ENCODE measurements around the gene TOLLIP.
"Not testable (repeated sequence)": the region's sequence is repeated elsewhere in the genome, so short reads cannot be mapped to it uniquely, and the experiment has no call there.

The TOLLIP gene

DNA sequence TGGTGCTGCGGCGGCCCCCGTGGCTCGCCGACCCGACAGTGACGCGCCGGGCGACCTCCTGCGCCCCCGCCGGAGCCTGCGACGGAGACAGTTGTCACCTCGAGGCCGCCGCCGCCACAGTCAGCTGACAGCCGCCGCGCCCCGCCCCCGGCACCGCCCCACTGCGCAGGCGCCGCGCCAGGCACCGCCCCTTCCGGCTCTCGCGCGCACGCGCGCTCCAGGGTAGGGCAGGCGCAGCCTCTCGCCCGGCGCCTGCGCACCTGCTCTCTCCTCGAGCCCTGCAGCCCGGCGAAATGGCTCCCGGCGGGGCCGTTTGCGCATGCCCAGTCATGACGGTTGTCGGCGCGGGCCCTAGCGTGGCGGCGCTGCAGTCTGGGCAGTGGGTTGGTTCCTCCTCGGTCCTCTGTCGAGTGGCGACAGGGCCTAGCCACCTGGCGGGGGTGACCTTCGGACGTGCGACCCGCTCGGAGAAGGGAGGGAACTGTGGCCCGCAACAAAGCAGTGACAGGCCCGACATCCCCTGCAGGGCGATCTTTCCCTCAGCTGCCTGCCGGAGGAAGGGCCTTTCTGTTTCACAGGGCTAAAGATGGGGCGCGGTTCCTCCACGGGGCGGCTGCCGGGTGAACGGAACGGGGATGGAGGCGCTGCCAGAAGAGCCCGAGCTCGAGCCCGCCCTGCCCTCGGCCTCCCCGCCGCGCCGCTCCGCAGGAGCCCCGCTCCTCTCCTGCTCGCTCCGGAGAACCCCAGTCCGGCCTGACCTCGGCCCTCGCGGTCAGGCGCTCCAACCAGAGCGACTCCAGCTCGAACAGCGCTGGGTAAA lies at the start of gene TOLLIP:
TOLLIP (minus strand) TSS at position 135 of the 820 bp plus-strand sequence; CDS start at position 1, 134 bp downstream.
- peak; percentile 73 to 97 for DNase-seq

DNA sequence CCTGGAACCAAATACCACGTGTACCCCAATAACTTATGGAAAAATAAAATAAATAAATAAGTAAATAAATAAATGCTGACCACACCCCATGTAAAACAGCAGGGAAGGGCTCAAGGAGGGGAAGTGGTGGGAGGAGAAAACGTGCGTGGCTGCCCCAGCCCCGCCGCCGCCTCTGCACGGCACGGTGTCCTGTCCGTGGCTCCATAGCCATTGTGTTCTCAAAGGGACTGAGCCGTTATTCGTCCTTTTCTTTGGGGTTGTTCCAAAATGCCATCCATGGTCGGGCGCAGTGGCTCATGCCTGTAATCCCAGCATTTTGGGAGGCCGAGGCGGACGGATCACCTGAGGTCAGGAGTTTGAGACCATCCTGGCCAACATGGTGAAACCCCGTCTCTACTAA lies 49.5 kb upstream of the TOLLIP start:
- DNase-seq, result not testable (repeated sequence)

DNA sequence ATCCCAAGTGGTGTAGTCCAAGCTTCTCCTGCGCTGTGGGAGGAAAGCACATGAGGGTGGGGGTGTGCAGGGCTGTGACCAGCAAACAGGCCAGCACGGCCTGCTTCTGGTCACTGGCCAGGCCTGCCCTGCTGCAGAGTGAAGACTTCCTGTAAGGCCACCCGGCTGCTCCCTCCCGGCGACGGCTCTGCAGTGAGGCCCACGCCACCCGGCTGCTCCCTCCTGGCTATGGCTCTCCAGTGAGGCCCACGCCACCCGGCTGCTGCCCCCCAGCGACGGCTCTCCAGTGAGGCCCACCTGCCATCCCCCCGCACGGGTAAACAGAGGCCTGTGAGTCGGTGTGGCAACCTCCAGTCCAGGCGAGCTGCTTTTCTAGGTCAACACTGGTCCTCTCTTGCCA lies 48.9 kb upstream of the TOLLIP start:
- no peak for DNase-seq

DNA sequence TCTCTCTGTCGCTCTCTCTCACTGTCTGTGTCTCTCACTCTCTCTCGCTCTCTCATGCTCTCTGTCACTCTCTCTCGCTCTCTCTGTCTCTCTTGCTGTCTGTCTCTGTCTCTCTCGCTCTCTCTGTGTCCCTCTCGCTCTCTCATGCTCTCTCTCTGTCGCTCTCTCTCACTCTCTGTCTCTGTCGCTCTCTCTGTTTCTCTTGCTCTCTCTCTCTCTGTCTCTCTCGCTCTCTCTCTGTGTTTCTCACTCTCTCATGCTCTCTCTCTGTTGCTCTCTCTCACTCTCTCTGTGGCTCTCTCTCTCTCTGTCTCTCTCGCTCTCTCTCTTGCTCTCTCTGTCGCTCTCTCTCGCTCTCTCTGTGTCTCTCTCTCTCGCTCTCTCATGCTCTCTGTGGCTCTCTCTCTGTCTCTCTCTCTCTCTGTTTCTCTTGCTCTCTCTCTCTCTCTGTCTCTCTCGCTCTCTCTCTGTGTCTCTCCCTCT lies 47.1 kb upstream of the TOLLIP start:
- DNase-seq, result no peak

DNA sequence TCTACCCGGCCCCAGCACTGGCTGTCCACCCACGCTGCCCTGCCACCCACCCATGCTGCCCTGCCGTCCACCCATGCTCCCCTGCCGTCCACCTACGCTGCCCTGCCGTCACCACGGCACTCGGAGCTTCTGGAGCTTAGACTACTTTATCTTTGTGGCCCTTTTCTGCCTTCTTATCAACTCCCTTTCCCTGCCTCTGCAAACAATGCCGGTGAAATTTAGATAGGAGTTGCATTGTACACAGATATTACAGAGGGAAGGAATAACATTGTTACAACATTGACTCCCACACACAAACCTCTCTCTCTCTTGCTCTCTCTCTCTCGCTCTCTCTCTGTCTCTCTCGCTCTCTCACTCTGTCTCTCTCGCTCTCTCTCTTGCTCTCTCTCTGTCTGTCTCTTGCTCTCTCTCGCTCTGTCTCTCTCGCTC lies 46.6 kb upstream of the TOLLIP start:
- no peak for DNase-seq

DNA sequence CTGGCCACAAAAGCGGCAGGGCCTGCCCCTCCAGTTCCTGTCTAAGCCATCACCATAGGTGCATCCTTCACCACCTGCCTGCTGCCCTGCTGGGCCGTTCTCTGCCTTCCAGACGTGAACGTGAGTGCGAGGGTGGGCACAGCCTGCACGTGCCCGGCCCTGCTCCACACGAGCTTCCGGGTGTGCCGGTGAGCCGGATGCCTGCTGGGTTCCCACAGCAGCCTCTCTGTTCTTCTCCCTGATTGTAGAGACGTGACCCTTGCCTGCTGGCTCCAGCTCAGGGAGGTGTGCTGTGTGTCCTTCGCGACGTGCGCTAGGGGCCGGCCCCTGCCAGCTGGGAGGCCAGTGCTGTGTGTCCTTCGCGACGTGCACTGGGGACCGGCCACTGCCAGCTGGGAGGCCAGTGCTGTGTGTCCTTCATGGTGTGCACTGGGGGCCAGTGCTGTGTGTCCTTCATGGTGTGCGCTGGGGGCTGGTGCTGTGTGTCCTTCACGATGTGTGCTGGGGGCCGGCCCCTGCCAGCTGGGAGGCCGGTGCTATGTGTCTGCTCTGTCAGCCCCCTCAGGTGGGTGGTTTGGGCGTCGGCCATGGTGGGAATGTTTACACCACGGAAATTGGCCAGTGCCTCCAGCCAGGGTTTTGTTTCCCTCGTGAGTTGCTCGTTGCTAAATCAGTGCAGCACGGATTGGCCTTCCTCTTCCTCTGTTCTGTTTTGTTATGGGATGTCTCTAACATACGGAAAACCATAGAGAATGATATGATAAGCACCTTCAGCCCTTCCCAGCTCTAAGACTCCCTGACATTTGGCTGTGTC lies 44.9 kb upstream of the TOLLIP start:
- DNase-seq, result no peak

DNA sequence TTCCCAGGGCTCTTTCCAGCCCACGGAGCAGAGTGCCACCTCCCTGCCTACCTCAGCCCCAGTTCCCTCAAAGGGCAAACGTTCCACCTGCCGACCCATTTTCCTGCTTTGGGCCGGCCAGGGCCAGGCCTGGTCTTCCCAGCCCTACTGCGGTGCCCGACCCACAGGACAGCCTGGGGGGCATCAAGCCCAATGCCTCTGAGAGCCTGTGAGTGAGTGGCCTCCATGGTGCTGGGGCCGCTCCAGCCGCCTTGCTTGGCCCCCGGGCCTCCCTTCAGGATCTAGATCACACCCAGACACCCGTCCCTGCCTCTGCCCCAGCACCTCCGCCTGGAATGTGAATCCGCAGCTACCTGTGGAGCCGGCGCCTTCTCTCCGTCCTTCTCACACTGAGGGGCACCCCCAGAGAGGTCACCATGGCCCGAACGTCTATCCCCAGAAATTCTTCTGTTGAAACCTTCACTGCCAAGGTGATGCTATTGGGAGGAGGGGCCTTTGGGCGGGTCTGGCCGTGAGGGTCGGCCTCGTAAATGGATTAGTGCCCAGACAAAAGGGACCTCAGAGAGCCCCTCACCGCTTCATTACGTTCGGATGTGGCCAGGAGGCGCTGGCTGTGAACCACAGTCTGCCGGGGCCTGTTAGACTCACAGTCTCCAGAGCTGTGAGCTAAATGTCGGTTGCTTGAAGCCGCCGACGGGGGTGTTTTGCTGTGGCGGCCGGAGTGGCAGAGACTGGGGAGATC lies 44.1 kb upstream of the TOLLIP start:
- DNase-seq, result no peak

DNA sequence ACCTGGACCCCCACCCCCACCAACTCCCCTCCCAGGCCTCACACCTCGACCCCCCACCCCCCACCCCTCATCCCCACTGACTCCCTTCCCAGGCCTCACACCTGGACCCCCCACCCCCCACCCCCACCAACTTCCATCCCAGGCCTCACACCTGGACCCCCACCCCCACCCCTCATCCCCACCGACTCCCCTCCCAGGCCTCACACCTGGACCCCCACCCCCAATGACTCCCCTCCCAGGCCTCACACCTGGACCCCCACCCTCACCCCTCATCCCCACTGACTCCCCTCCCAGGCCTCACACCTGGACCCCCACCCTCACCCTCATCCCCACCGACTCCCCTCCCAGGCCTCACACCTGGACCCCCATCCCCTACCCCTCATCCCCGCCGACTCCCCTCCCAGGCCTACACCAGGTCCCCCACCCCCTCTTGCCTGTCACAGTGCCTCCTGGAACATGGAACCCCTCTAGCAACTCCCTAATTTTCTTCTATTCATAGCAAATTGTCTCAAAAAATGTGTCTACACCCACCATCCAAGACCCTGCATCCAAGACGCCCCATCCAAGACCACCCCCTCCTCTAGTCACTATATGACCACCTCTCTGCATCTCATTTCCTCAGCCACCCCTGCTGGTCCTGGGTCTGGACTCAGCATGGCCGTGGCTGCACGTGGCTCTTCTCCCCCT lies 43.4 kb upstream of the TOLLIP start:
- no peak for DNase-seq

DNA sequence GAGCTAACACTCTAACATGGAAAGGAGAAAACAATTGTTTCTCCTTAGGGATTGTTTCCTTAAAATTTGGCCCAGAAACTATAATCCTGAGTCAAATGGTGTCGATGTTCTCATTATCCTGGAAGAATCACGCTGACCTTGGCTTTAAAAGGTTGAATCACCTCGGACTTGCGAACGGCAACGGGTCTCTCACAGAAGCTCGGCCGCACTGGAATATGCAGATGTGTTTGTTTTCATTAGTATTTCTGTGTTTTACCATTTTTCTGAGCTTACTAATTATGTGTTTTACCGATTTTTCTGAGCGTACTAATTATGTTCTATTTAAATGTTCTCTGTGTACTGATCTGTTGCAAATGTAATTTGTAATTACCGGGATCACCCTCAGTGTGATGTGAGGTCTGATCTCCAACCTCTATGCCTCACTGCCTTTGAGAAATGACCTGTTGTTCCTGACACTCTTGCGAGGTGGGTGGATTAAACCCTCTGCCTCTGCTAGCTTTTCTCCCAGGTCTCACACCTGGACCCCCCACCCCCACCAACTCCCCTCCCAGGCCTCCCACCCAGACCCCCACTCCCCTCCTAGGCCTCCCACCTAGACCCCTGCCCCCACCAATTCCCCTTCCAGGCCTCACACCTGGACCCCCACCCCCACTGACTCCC lies 42.0 kb upstream of the TOLLIP start:
- DNase-seq, result peak; percentile 23 to 61

DNA sequence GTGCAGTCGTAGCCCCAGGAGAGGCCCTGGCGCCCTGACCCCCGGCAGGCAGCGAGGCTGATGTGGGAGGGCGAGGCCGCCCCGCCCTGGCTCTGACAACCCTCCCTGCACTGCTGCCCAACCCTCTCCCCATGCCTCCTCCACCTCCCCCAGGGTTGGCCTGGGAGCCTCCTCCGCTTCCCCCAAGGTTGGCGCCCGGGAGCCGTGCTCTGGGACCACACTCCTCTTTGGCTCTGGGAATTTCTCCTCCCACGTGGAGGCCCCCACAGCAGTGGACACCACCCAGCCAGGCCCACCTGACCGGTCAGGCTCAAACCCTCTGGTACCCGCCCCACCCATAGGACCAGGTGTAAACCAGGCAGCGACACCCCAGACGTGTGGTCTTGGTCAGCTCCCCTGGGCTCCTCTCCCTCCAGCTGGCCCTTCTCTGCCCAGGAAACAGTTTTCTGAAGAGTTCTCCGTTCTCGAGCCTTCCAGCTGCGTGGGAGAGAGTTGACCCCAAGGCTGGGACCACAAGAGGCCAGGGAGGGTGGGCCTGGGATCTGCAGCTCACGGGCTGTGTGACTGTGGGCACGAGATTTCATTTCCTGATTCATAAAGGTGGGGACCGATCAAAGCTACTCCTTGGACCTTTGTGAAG lies 40.8 kb upstream of the TOLLIP start:
- DNase-seq, result no peak

DNA sequence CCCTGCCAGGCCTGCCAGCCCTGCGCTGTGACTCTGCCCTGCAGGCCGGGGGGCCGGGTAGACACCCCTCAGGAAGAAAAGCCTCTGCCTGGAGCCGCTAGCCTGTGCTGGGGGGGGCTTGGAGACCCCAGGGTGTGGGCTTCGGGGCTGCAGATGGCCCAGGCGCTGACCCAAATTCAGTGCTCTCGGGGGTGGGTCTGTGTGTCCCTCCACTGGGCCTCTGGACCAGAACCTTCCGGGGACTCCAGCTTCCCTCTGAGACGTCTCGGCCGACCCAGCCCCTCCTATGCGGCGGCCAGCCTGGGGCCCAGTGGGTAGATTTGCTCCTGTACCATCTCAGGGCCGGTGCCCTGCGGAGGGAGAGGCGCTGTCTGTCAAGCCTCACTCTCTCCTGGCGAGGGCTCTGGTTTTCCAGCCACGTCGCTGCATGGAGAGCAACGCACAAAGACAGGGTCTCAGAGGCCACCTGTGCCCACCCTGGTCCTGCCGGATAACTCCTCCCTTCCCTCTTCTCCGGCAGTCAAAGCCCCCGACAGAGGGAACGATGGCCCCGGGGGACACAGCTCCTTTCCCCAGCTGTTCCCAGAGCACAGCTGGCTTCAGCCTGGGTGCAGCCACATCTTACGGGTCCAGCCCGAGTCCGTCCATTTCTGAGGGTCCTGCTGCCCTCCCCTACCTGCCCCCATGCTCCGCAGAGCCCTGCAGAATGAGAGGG lies 40.1 kb upstream of the TOLLIP start:
- no peak for DNase-seq

DNA sequence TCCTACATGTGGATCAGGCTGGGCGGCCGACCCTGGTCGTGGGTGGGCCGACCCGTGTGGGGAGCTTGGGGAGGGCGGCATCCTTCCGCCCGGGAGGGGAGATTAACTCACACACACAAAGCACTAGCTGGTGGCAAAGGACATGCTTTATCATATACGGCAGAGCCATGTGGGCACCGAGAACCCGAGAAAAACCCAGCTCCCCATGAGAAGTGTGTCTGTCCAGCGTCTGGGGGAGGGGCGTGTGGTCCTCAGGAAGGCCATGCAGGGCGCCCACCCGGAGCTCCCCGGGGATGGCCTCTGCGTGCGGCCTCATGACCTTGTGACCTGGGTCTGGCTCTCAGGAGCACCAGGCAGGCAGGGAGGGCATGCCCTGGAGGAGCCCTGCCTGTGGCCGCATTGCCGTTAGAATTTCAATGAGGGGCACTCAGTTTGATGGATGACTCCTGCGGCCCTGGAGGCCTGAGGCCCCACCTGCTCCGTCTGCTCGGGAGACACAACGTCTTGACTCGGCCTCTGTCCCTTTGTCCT lies 39.4 kb upstream of the TOLLIP start:
- DNase-seq, result no peak

DNA sequence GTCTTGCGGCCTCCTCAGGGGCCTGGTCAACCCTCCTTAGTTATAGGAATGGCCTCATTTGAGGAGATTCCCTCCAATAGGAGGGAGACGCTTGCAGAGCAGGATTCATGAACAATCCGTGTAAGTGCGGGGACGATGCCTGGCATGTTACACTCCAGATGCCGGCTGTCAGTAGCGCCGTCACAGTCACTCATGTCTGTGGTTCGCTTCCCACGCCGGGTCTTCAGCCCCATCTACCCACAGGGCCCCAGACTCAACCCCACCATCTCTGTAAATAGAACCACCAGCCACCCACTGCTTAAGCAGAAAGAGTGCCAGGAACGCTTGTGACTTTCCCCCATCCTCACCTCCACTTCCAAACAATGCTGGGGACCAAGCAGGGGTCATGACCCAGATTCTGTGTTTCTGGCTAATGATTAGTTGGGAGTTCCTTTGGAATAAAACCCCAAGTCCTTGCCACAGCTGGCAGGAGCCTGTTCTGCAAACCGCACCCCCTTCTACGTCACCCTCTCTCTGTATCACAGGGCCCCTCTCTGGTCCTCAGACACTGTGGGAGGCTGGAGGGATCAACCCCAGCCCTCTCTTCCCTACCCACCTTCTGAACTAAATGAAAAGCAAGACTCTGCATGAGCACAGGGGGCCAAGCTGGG lies 38.8 kb upstream of the TOLLIP start:
- no peak for DNase-seq

DNA sequence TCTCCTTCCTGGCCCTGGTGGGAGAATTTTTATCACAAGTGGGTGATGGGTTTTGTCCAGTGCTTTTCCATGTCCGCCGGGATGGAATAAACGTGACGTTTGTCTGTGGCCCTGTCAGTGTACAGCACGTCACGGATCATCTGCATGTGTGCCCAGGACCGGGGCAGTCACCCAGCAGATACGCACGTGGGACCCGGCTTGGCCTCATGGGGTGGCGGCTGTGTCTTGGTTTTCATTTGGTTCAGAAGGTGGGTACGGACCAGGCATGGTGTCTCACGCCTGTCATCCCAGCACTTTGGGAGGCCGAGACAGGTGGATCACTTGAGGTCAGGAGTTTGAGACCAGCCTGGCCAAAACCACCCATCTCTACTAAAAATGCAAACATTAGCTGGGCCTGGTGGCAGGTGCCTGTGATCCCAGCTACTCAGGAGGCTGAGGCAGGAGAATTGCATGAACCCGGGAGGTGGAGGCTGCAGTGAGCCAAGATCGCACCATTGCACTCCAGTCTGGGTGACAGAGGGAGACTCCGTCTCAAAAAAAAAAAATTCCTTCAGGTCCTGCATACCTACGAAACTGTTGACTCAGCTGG lies 38.1 kb upstream of the TOLLIP start:
- DNase-seq, result not testable (repeated sequence)

DNA sequence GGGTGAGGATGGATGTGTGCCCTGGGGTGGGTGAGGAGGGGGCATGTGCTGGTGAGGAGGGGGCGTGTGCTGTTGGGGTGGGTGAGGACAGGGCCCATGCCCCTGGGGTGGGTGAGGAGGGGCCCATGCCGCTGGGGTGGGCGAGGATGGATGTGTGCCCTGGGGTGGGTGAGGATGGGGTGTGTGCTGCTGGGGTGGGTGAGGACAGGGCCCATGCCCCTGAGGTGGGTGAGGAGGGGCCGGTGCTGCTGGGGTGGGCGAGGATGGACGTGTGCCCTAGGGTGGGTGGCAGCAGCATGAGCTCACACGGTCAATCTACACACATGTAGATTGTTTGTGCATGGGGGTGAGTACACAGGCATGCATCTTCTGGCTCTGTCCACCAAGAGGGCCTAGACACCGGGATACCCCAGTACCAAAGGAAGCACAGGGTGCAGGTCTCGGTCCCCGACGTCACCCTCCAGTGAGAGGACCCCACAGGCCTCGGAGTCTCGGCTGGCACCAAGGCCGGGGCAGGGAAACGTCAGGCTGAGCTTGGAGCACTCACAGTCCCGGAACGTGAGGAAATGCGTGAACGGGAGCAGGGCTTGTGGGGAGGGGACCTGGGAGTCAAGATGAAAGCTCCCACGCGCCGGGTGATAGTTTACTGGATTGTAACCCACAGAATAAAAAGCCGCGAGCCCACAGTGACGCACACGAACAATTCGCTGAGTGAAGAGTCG lies 37.4 kb upstream of the TOLLIP start:
- no peak for DNase-seq

DNA sequence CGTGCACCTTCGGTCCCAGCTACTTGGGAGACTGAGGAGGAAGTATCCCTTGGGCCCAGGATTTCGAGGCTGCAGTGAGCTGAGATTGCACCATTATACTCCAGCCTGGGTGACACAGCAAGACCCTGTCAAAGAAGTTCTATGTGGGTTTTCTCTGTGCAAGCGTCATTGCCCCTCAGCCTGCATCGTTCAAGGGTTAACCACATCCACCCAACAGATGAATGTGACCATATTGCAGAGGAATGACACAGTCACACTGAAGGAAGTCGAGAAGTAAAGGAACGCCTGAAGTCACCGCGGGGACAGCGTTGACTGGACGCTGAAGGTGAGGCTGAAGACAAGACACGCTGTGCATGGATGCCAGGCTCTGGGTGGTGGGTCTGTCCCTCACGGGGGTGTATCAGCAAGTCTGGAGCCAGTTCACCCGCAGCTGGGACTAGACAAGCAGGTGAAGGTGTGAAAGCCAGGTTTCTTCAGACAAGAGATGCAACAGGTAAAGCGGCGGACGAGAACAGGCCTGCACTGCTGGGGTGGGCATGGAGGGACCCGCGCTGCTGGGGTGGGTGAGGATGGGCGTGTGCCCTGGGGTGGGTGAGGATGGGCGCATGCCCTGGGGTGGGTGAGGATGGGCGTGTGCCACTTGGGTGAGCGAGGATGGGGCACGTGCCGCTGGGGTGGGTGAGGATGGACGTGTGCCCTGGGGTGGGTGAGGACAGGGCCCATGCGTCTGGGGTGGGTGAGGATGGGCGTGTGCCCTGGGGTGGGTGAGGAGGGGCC lies 36.5 kb upstream of the TOLLIP start:
- no peak for DNase-seq

DNA sequence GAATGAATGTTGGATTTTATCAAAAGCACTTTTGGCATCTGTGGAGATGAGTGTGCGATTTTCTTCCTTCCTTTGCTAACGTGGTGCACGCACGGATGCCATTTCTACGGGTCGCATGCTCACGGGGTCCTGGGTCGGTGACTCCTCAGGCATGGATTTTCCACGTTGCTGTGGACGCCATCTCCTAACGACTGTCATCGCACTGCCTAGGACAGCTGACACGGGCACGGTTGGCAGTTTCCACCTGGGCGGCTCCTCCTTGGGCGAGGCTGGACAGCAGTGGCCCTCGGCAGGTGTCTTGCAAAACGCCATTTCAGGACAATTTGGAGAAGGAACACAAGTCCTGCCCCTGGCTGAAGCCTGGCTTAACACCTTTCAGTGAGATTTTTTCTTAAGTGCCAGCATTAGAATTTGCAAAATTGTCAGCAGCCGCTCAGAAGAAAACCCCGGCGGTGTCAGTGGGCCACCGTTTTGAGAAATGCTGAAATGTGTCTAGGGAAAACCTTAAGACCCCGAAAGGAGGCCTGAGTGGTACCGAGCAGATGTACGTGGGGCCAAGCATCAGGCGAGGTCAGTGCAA lies 34.7 kb upstream of the TOLLIP start:
- no peak for DNase-seq
